Activated T-cell treated with anti-CD3 and anti-CD28 coated beads for 4 hours (primary cell): Measurements from ENCODE around the gene PLPPR5.

ENCODE experiments used
- DNase-seq: peaks from one replicate; pipeline ENCODE4 v3.0.0-alpha.2; 2020

PLPPR5 gene

GRCh38 chr1:98967122-98967521, 37.5 kb downstream of the PLPPR5 start:
- no peak for DNase-seq

GRCh38 chr1:98965394-98965793, 39.3 kb downstream of the PLPPR5 start:
- no peak for DNase-seq

GRCh38 chr1:98964198-98964597, 40.5 kb downstream of the PLPPR5 start:
- no peak for DNase-seq

GRCh38 chr1:98963064-98963758, 41.5 kb downstream of the PLPPR5 start:
- DNase-seq, result no peak

- no peak for DNase-seq
Observed at GRCh38 chr1:98962156-98962555, 42.5 kb downstream of the PLPPR5 start.

DNA sequence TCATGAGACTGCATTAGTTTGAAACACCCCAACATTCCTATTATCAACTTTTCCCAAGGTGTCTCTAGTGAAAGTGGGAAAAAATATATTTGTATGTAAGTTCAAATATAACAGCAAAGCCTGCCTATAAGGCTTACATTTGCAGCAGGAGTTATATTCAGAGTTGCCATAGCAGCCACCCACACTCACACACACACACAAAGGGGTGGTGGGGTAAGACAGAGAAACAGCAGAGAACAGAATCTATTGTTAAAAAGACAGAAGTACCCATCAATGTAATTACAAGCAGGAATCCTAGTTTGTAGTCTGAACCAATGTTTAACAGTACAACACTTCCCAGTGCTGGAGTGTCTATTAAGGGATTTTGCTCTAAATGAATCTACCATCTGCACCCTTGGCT, 55.0 kb downstream of the PLPPR5 start:
- DNase-seq, result no peak

DNA sequence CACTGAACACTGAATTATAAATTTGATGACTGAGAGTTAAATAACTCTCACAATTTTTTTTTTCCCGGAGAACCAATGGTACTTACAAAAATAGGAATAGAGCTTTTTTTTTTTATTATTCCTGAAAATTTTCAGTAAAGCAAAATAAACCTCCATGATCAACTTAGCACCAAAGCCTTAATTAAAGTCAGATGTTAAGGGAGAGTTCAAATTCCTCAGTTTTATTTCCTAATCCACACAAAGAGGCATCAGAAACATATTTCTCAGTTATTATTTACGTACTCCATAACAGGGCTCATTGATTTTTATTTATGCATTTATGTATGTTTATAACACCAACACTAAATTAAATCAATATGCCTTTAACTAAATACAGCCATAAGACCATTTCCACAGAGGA, 55.5 kb downstream of the PLPPR5 start:
- DNase-seq, result no peak

DNA sequence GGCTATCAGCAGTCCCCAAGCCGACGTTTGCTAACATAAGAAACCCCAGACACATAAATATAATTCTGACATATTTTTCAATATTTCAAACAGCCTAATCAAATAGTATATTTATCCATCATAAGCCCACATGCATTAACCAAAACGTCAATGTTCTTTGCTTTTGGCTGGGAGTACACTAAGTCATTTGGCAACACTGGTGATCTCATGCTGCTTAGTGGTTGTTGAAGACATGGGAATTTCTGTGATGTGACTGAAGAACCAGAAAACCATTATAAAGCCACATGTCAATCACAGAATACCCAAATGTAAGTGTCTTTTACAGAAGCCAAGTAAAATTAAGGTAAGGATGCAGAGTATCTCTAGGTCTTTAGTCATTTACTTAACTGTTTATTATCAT, 57.6 kb downstream of the PLPPR5 start:
- DNase-seq, result no peak

DNA sequence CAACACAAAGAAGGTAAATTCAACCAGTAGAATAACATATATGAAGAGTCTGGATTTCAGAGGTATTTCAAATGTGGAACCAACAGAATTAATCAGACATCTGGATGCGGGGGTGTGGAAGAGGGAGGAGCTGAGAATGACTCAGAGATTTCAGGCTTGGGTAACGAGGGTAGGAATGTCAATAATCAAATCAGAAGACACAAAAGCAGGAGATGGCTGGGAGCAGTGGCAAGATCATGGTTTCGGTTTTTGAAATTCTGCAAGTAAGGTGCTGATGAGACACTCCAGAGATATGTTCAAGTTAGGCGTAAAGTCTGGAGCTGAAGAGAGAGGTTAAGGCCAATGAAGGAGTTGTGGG, 64.0 kb downstream of the PLPPR5 start:
- no peak for DNase-seq

DNA sequence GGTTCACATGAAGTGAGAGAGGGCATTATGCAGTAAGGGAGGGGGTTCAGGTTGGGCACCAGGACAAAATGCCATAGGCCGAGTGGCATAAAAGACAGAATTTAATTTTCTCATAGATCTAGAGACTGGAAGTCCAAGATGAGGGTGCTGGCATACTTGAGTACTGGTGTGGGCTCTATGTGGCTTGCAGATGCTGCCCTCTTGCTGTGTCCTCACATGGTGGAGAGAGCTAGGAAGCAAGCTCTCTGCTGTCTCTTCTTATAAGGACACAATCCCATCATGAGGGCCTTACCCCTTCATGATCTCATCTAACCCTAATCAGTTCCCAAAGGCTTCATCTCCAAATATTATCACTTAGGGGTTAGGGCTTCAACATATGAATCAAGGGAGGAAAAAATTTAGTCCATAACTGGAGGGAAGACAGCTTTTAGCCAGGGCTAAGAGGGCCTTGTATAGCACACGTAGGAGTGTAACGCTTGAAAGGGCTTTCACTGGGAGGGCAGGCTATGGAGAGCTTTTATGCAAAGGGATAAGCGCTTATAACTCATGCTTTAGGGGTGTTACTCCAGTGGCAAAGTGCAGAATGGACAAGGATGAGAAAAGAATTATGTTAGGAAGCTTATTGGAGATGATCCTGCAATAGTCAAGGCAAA, 64.5 kb downstream of the PLPPR5 start:
- no peak for DNase-seq

DNA sequence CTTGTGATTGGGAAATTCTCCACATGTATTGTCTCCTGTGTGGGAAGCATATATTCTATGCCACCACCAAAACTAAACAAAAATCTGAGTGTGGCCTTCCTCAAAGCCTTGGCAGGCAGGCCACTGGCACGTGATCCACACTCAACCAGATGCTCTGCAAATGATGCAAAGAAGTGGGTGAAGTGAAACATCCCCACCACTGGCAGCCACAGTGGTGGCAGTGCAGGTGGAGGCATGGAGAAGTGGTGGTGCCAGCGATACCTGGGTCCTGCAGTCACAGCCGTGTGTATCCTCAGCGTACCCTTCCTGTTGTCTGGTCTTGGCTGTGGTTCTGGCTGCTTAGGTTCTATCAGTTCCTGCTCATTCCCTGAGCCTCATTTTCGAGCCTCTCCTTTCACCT, 65.2 kb downstream of the PLPPR5 start:
- DNase-seq, result no peak

DNA sequence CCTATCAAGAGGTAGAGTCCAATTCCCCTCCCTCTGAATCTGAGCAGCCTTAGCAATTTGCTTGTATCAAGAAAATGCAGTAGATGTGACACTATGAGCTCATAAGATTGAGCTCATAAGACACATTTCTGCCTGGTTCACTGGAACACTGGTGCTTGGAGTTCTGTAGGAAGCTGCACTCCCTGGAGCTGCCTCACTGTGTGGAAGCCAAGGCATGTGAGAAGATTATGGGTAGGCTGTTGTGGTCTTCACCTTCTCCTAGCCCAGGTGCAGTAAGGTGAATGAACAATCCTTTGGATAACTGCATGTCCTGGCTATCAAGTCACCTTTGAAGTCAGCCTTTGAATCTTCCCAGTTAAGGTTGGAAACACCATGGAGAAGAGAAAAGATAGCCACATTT, 67.3 kb downstream of the PLPPR5 start:
- DNase-seq, result no peak

GRCh38 chr1:98932184-98932583, 72.5 kb downstream of the PLPPR5 start:
- no peak for DNase-seq

- no peak for DNase-seq
Observed at GRCh38 chr1:98931128-98931835, 73.4 kb downstream of the PLPPR5 start.

DNA sequence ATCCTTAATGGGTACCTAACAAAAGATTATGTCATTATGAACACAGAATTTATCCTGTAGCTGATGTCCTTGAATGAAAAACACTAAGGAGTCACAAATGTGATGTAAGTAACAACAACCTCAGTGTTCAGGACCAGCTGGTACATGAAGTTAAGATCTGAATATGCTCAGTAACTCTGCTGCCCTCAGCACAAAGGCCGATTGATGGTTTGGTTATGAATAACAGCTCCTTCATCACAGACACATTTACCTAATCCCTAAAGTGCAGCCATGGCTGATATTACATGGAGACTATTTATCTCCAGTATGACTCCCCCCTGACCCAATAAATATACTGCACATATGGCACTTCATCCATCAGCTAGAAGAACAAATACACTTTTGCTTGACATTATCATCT, 75.2 kb downstream of the PLPPR5 start:
- no peak for DNase-seq

- no peak for DNase-seq
Observed at GRCh38 chr1:98926597-98926996, 78.1 kb downstream of the PLPPR5 start.

DNA sequence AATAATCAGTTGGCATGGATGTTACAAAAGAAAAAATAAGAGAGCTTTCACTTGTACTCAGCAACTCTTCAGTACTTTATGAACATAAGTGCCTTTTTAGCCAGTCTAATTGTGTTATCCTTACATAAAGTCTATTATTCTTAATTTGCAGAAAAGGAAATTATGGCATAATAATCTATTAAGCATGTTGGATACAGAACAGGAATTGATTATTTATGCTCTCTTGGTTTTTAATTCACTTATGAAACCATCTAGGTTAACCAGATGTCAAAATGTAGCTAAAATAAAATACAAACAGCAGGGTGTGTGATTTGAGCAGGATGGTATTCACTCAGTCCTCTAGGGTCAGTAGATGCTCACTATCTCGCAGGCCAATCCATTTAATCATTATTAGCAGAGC, 79.7 kb downstream of the PLPPR5 start:
- no peak for DNase-seq

DNA sequence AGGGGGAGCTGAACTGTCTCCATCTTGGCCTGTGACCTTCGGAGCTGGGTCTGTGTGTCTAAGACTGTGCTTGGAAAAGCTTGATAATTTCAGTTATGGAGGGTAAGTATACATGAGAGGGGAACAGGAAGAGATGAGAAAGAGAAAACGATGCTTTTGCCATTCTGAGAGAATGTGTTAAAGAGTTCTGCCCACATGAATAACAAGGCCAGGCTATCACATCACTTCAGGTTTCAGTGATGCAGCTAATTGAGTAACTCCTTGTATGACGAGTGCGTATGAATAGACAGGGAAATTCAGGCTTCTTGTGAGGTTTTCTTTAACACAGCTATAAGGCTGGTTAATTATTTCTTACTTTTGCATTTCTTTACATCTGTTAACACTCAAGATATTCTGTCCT, 81.0 kb downstream of the PLPPR5 start:
- DNase-seq, result no peak

DNA sequence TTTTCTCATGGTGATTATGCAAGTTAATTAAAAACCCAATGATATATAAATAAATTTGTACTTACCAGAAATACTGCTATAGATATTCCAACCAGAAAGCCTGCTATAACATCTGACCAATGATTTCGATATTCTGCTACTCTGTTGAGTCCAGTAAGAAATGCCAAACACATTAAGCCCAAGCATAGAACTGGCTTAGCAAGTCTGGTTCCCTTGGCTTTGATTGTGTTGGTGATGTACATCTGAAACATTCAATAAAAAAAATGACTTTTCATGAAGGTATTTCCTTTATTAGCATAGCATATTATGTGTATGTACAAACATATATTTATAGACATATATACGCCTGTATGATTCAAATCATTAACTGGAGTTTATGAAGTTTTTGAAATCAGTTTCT, 82.8 kb downstream of the PLPPR5 start:
- no peak for DNase-seq

- no peak for DNase-seq
Observed at GRCh38 chr1:98920441-98921110, 84.1 kb downstream of the PLPPR5 start.

- DNase-seq, result no peak
Observed at GRCh38 chr1:98919652-98920051, 85.0 kb downstream of the PLPPR5 start.

DNA sequence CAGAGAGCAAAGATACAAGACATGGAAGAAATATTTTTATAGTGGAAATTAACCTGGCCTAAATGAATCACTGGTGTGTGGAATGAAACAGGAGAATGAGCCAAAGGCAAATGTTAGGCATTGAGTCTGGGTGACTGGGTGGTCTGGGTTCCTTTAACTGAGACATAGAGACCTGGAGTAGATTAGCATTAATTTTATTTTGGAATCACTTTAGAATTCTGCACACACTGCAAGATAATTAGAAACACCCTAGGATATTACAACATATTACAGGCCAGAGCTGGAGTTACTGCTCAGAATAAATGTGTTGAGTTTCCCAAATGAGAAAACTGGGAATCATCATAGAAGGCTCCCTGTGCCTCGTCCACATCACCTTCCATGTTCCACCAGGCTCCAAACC, 85.5 kb downstream of the PLPPR5 start:
- DNase-seq, result no peak

DNA sequence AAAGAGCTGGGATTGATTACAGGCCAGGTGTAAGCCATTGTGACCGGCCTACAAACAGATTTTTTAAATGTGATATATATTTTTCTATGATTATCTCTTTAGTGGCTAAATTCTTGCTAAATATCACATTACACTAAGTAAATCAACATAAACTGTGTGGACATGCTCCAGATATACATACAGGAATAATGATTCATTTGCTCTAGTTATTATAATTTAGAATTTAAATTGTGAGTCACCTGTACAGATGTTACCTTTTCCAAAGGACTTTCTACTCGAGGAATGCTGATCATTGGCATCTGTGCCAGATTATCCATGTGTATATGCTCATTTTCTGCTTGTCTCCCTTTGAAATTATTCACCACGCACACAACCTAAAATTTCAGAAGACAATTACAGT, 90.1 kb downstream of the PLPPR5 start:
- no peak for DNase-seq

- DNase-seq, result no peak
Observed at GRCh38 chr1:98910827-98911226, 93.8 kb downstream of the PLPPR5 start.
